IMR-90 (cell line): ENCODE measurements around the gene CASP7. TPM values are rescaled to one million over a fixed set of nuclear protein-coding genes. Genes with fewer than 3 reads are reported as not detected.

Source experiments
- ATAC-seq: fragments of 200-7000 bp; cut with Tn5 transposase; 2 replicates; pipeline ENCODE4 v1.9.1; 2020; ENCODE audit warnings: low read depth, mild to moderate bottlenecking, moderate library complexity
- BruUV-seq: library from RNA; stranded (reverse); fragments of 400-500 nt; replicated peaks from 2 replicates; lab custom pipeline; 2021; lab: Mats Ljungman, UMichigan
- CTCF ChIA-PET: fragments of 300-600 bp; formaldehyde crosslinking; extraction: SDS; loops from one replicate; lab custom pipeline; 2021; ENCODE audit warnings: antibody characterized with exemption; lab: Yijun Ruan, JAX
- POLR2A ChIA-PET: fragments of 300-600 bp; sonication (Branson Sonifier 250); formaldehyde crosslinking; loops from one replicate; lab custom pipeline; 2022; ENCODE audit warnings: antibody characterized with exemption; ENCODE audit not compliant: unreplicated experiment; lab: Charles Lee
- DNase-seq: peaks from one replicate; pipeline ENCODE4 v3.0.0; 2013
- H2AFZ ChIP-seq: replicated peaks from 2 replicates; pipeline ENCODE3; 2013; ENCODE audit warnings: low read length, mild to moderate bottlenecking; ENCODE audit not compliant: poor library complexity
- H2AK5ac ChIP-seq: 2 replicates; pipeline ENCODE4 v1.6.1; 2013; ENCODE audit warnings: low read depth, low read length, inconsistent platforms
- H2AK9ac ChIP-seq: replicated peaks from 2 replicates; pipeline ENCODE3; 2013; ENCODE audit warnings: mild to moderate bottlenecking, low read depth, low read length, moderate library complexity; ENCODE audit not compliant: poor library complexity
- H2BK120ac ChIP-seq: 2 replicates; pipeline ENCODE4 v1.6.1; 2013; ENCODE audit warnings: low read depth, low read length, inconsistent platforms
- H2BK15ac ChIP-seq: 3 replicates; pipeline ENCODE4 v1.6.1; 2013; ENCODE audit warnings: low read depth, low read length, inconsistent platforms
- H2BK20ac ChIP-seq: 2 replicates; pipeline ENCODE4 v1.6.1; 2013; ENCODE audit warnings: low read depth, mild to moderate bottlenecking, inconsistent platforms, low read length, moderate library complexity
- H2BK5ac ChIP-seq: 2 replicates; pipeline ENCODE4 v1.6.1; 2013; ENCODE audit warnings: mild to moderate bottlenecking, low read depth, low read length, inconsistent platforms; ENCODE audit not compliant: poor library complexity, severe bottlenecking
- H3K14ac ChIP-seq: replicated peaks from 2 replicates; pipeline ENCODE4 v1.6.1; 2013; ENCODE audit warnings: low read depth, low read length, inconsistent platforms
- H3K18ac ChIP-seq: 2 replicates; pipeline ENCODE4 v1.6.1; 2013; ENCODE audit warnings: low read depth, low read length, control low read depth
- H3K23ac ChIP-seq: 2 replicates; pipeline ENCODE4 v1.6.1; 2013; ENCODE audit warnings: low read depth, low read length, inconsistent platforms
- H3K27ac ChIP-seq: 2 replicates; pipeline ENCODE4 v1.5.1; 2013; ENCODE audit warnings: mild to moderate bottlenecking, control low read depth, low read length; ENCODE audit not compliant: insufficient read depth
- H3K27me3 ChIP-seq: 2 replicates; pipeline ENCODE4 v1.6.1; 2013; ENCODE audit warnings: low read length; ENCODE audit not compliant: control insufficient read depth, insufficient read depth
- H3K36me3 ChIP-seq: 2 replicates; pipeline ENCODE4 v1.6.1; 2013; ENCODE audit warnings: low read length, mixed read lengths; ENCODE audit not compliant: control insufficient read depth, insufficient read depth
- H3K4ac ChIP-seq: 2 replicates; pipeline ENCODE4 v1.6.1; 2013; ENCODE audit warnings: low read depth, low read length, inconsistent platforms
- H3K4me1 ChIP-seq: 2 replicates; pipeline ENCODE4 v1.6.1; 2013; ENCODE audit warnings: low read length, mixed read lengths; ENCODE audit not compliant: control insufficient read depth, insufficient read depth
- H3K4me2 ChIP-seq: 2 replicates; pipeline ENCODE4 v1.6.1; 2013; ENCODE audit warnings: low read depth, mild to moderate bottlenecking, control low read depth, low read length, moderate library complexity
- H3K4me3 ChIP-seq: 2 replicates; pipeline ENCODE4 v1.5.1; 2013; ENCODE audit warnings: low read depth, mild to moderate bottlenecking, control low read depth, low read length, moderate library complexity; ENCODE audit not compliant: insufficient read depth
- H3K56ac ChIP-seq: 2 replicates; pipeline ENCODE4 v1.6.1; 2013; ENCODE audit warnings: low read length, inconsistent platforms; ENCODE audit not compliant: insufficient read depth; ENCODE audit errors: extremely low read depth
- H3K79me1 ChIP-seq, 2 experiments: 2 replicates each; pipeline ENCODE4 v1.6.1; 2013; ENCODE audit warnings: low read length in 2 of 2, inconsistent platforms in 1 of 2, low read depth in 1 of 2
- H3K9ac ChIP-seq: 2 replicates; pipeline ENCODE4 v1.6.1; 2013; ENCODE audit warnings: low read depth, low read length, control low read depth
- H3K9me1 ChIP-seq: 2 replicates; pipeline ENCODE4 v1.6.1; 2013; ENCODE audit warnings: low read length, inconsistent platforms; ENCODE audit not compliant: insufficient read depth
- H3K9me3 ChIP-seq: 2 replicates; pipeline ENCODE4 v1.6.1; 2013; ENCODE audit warnings: low read length; ENCODE audit not compliant: control insufficient read depth, insufficient read depth
- H4K20me1 ChIP-seq: 2 replicates; pipeline ENCODE4 v1.6.1; 2013; ENCODE audit warnings: low read length, inconsistent platforms; ENCODE audit not compliant: insufficient read depth
- H4K5ac ChIP-seq: 2 replicates; pipeline ENCODE4 v1.6.1; 2013; ENCODE audit warnings: mild to moderate bottlenecking, low read depth, low read length, control low read depth
- H4K8ac ChIP-seq, 2 experiments: 2 replicates each; pipeline ENCODE4 v1.6.1; 2013; ENCODE audit warnings: low read depth in 2 of 2, low read length in 2 of 2, control low read depth in 1 of 2, inconsistent platforms in 1 of 2
- H4K91ac ChIP-seq: 2 replicates; pipeline ENCODE4 v1.6.1; 2013; ENCODE audit warnings: low read depth, low read length, inconsistent platforms; ENCODE audit not compliant: insufficient read depth
- CHD1 ChIP-seq: IDR thresholded peaks from 2 replicates; pipeline ENCODE4 v1.6.1; 2012; ENCODE audit warnings: low read depth, low read length, improper control_type of control experiment
- MAFK ChIP-seq: IDR thresholded peaks from 2 replicates; pipeline ENCODE4 v1.6.1; 2012; ENCODE audit warnings: low read depth, low read length, improper control_type of control experiment
- RCOR1 ChIP-seq: IDR thresholded peaks from 2 replicates; pipeline ENCODE4 v1.6.1; 2012; ENCODE audit warnings: mild to moderate bottlenecking, low read length, improper control_type of control experiment; ENCODE audit not compliant: insufficient replicate concordance
- SMC3 ChIP-seq: fragments of 150-350 bp; IDR thresholded peaks from 2 replicates; pipeline ENCODE4 v1.6.1; 2016; ENCODE audit warnings: low read depth, mild to moderate bottlenecking, antibody characterized with exemption, low read length, moderate library complexity
- USF2 ChIP-seq: fragments of 150-350 bp; IDR thresholded peaks from 2 replicates; pipeline ENCODE4 v1.6.1; 2017; ENCODE audit warnings: mild to moderate bottlenecking, antibody characterized with exemption, low read length, low read depth
- WGBS, 2 experiments: methylation state at CpG; one replicate each; pipeline versions ENCODE4 v1.1.5 to v1.1.7; 2013; ENCODE audit warnings: missing lambda C conversion rate in 2 of 2; ENCODE audit not compliant: insufficient read length in 1 of 2; ENCODE audit errors: extremely low coverage in 2 of 2; 5-methylcytosine and 5-hydroxymethylcytosine counted together
- dilution Hi-C: fragments of 300-500 bp; cut with HindIII; formaldehyde crosslinking; loops from one replicate; pipeline ENCODE4 v1.14.3; 2018; ENCODE audit warnings: low sequenced_read_pairs; ENCODE audit not compliant: unreplicated experiment
- in situ Hi-C: fragments of 300-500 bp; cut with MboI; formaldehyde crosslinking; loops from 3 replicates; pipeline ENCODE4 v1.14.3; 2019; ENCODE audit warnings: low sequenced_read_pairs, inconsistent platforms, mixed read lengths
- intact Hi-C: fragments of 100-400 bp; cut with micrococcal nuclease; formaldehyde crosslinking; loops from 2 replicates; pipeline ENCODE4 v1.10.0; 2022
- polyA plus RNA-seq, 3 experiments: library from polyadenylated mRNA; depleted of rRNA; stranded (reverse); fragments of >200 nt; gene quantifications; 2 replicates each; pipeline ENCODE4 v1.2.3, GENCODE V29; 2012; ENCODE audit warnings: low replicate concordance in 1 of 3
- total RNA-seq: library from RNA; depleted of rRNA; stranded (reverse); fragments of >200 nt; gene quantifications from 2 replicates; pipeline ENCODE4 v1.2.3, GENCODE V29; 2012

Gene CASP7
- total and polyA plus RNA-seq, 2 of the 4 experiments (the other 2 are of a cell fraction), result 15.1 to 16.7 TPM

GRCh38 chr10:113695691-113696090 is 16.0 kb downstream of the CASP7 start:
- no peak overlapping the region for H3K14ac ChIP-seq
- no peak overlapping the region for H2BK120ac ChIP-seq
- peaks cover 10% of the 10 kb centered on the region for H4K20me1 ChIP-seq
- no peak overlapping the region for H2AK5ac ChIP-seq
- no CpG with 5 or more reads among the region's 1 CpG for WGBS, 2 experiments
- no TSS peak for BruUV-seq
- dilution Hi-C loops, result no loop called here
- H3K27ac ChIP-seq, result no peak overlapping the region
- no peak overlapping the region for H2BK20ac ChIP-seq
- no peak overlapping the region for H3K18ac ChIP-seq
- H2BK5ac ChIP-seq, result no peak overlapping the region
- no peak overlapping the region for H4K91ac ChIP-seq
- ATAC-seq (no peak), DNase-seq (no peak)
- H3K56ac ChIP-seq, result no peak overlapping the region
- H3K36me3 ChIP-seq, result peaks cover 20% of the 10 kb centered on the region
- H3K9me1 ChIP-seq, result peaks cover 2% of the 10 kb centered on the region; the same call in 1 of the 2 replicates
- ChIA-PET POLR2A (no interaction called here), CTCF (no interaction called here)
- H3K27me3 ChIP-seq, result no peaks in the 10 kb centered on the region
- no peaks in the 10 kb centered on the region for H3K4me1 ChIP-seq
- H3K9me3 ChIP-seq, result peaks cover 6% of the 10 kb centered on the region
- in situ Hi-C loops, result no loop called here
- no peak overlapping the region for H4K5ac ChIP-seq
- no peak overlapping the region for H3K4ac ChIP-seq
- H2AFZ ChIP-seq, result no peak overlapping the region
- H3K9ac ChIP-seq, result no peak overlapping the region
- no peak overlapping the region for H2AK9ac ChIP-seq
- no peak overlapping the region for H4K8ac ChIP-seq
- TF ChIP-seq USF2 (no peak), CHD1 (no peak), SMC3 (no peak), MAFK (no peak), RCOR1 (no peak)
- H2BK15ac ChIP-seq, result no peak overlapping the region
- H3K79me1 ChIP-seq, result peaks cover 23 to 34% of the 10 kb centered on the region in 2 experiments
- H3K4me2 ChIP-seq, result no peak overlapping the region
- H3K4me3 ChIP-seq, result no peak overlapping the region
- no peak overlapping the region for H3K23ac ChIP-seq
- intact Hi-C loops, result no loop called here
